ENCODE data around the gene NAP1L5. TPM values are rescaled to one million over a fixed set of nuclear protein-coding genes. Genes with fewer than 3 reads are reported as not detected.

NAP1L5 gene
- total RNA-seq, 4 donors from 2014 or later = 1.2 to 2.0 (median 1.7) TPM

- no peak overlapping the region for H3K4me3 ChIP-seq (ENCODE audit: low read depth, poor library complexity, severe bottlenecking)
Measured at GRCh38 chr4:88744609-88745008, 47.0 kb upstream of the NAP1L5 start.

GRCh38 chr4:88743696-88744095, 46.1 kb upstream of the NAP1L5 start:
- intact Hi-C loops (cut with DNase I; ENCODE audit: low total_unique reads) = no loop called here

More at GRCh38 chr4:88744609-88745008, 47.0 kb upstream of the NAP1L5 start:
- WGBS, 2 donors = 86 to 94% methylated on average over 3 of the region's 3 CpGs
- TF ChIP-seq POLR2A (IDR thresholded peaks at IDR 0.05) = no peak
- no peak for TF ChIP-seq CTCF (IDR thresholded peaks at IDR 0.05)
- no peak for DNase-seq (ENCODE audit: low spot score in 2 of 2)
- intact Hi-C loops (cut with DNase I; ENCODE audit: low total_unique reads) = no loop called here

GRCh38 chr4:88742561-88742960, 44.9 kb upstream of the NAP1L5 start:
- TF ChIP-seq POLR2A (IDR thresholded peaks at IDR 0.05) (no peak), CTCF (IDR thresholded peaks at IDR 0.05) (no peak)
- no peak for DNase-seq (ENCODE audit: low spot score in 2 of 2)
- 64 to 67% methylated on average over 2 of the region's 2 CpGs for WGBS, 2 donors
- no peak overlapping the region for H3K4me3 ChIP-seq (ENCODE audit: low read depth, poor library complexity, severe bottlenecking)
- intact Hi-C loops (cut with DNase I; ENCODE audit: low total_unique reads) = no loop called here

More at GRCh38 chr4:88743696-88744095, 46.1 kb upstream of the NAP1L5 start:
- no peak for DNase-seq (ENCODE audit: low spot score in 2 of 2)
- no peak overlapping the region for H3K4me3 ChIP-seq (ENCODE audit: low read depth, poor library complexity, severe bottlenecking)
- WGBS, 2 donors = 93 to 97% methylated on average over 3 of the region's 3 CpGs
- TF ChIP-seq CTCF (IDR thresholded peaks at IDR 0.05) (no peak), POLR2A (IDR thresholded peaks at IDR 0.05) (no peak)

GRCh38 chr4:88738180-88738579, 40.6 kb upstream of the NAP1L5 start:
- WGBS, 2 donors = 88 to 89% methylated on average over 4 of the region's 4 CpGs
- H3K4me3 ChIP-seq (ENCODE audit: low read depth, poor library complexity, severe bottlenecking) = no peak overlapping the region
- no peak for DNase-seq (ENCODE audit: low spot score in 2 of 2)
- no peak for TF ChIP-seq POLR2A (IDR thresholded peaks at IDR 0.05)
- TF ChIP-seq CTCF (IDR thresholded peaks at IDR 0.05) = no peak
- intact Hi-C loops (cut with DNase I; ENCODE audit: low total_unique reads) = no loop called here

- no peak overlapping the region for H3K4me3 ChIP-seq (ENCODE audit: low read depth, poor library complexity, severe bottlenecking)
- TF ChIP-seq CTCF (IDR thresholded peaks at IDR 0.05) (no peak), POLR2A (IDR thresholded peaks at IDR 0.05) (no peak)
- no peak for DNase-seq (ENCODE audit: low spot score in 2 of 2)
- 44 to 60% methylated on average over 14 of the region's 14 CpGs for WGBS, 2 donors
- intact Hi-C loops (cut with DNase I; ENCODE audit: low total_unique reads) = no loop called here
Measured at GRCh38 chr4:88737307-88737941, 39.8 kb upstream of the NAP1L5 start.

GRCh38 chr4:88736264-88736663, 38.6 kb upstream of the NAP1L5 start:
- no peak overlapping the region for H3K4me3 ChIP-seq (ENCODE audit: low read depth, poor library complexity, severe bottlenecking)
- intact Hi-C loops (cut with DNase I; ENCODE audit: low total_unique reads) = no loop called here
- 78 to 83% methylated on average over 3 of the region's 3 CpGs for WGBS, 2 donors
- DNase-seq (ENCODE audit: low spot score in 2 of 2) = no peak
- TF ChIP-seq POLR2A (IDR thresholded peaks at IDR 0.05) = no peak
- no peak for TF ChIP-seq CTCF (IDR thresholded peaks at IDR 0.05)

Measured in lower leg skin (tissue), 4 donors.